ENCODE data around the gene GNAT1. TPM values are rescaled to one million over a fixed set of nuclear protein-coding genes. Genes with fewer than 3 reads are reported as not detected.

Gene GNAT1
- total and polyA plus RNA-seq, 2 of the 13 experiments (the other 11 are each of a cell fraction or from before 2014, with no cell fraction given), result 0.15 TPM; not detected in 1

- TF ChIP-seq DMTF1 (CRISPR knock-in tag; IDR thresholded peaks at IDR 0.05) (0 out of 2 replicates have a peak, but pooled peaks have one; percentile 43), NFRKB (IDR thresholded peaks at IDR 0.05) (no peak), CREBL2 (CRISPR knock-in tag; IDR thresholded peaks at IDR 0.05; ENCODE audit: borderline replicate concordance) (no peak), FOXC1 (CRISPR knock-in tag; IDR thresholded peaks at IDR 0.05; ENCODE audit: borderline replicate concordance) (peak; percentile 66; the same call in 1 of the 2 replicates), SMAD1 (CRISPR knock-in tag; IDR thresholded peaks at IDR 0.05; ENCODE audit: borderline replicate concordance, low read depth) (no peak), MTF1 (CRISPR knock-in tag; IDR thresholded peaks at IDR 0.05) (no peak), ZNF101 (CRISPR knock-in tag; IDR thresholded peaks at IDR 0.05; ENCODE audit: borderline replicate concordance, low read depth) (no peak), BHLHE40 (IDR thresholded peaks at IDR 0.05; ENCODE audit: low read length) (0 out of 2 replicates have a peak, but pooled peaks have one; percentile 9), HDAC2 (CRISPR knock-in tag; IDR thresholded peaks at IDR 0.05) (peak; percentile 85), ZMYM3 (CRISPR knock-in tag; IDR thresholded peaks at IDR 0.05) (no peak), SNAPC2 (CRISPR knock-in tag; IDR thresholded peaks at IDR 0.05) (no peak), KMT2B (CRISPR knock-in tag; IDR thresholded peaks at IDR 0.05) (no peak), TCF7L2 (IDR thresholded peaks at IDR 0.05; ENCODE audit: low read depth, low read length) (no peak), ZNF614 (CRISPR knock-in tag; IDR thresholded peaks at IDR 0.05; ENCODE audit: borderline replicate concordance) (peak; percentile 26; the same call in 1 of the 2 replicates), JUNB (CRISPR knock-in tag; IDR thresholded peaks at IDR 0.05; ENCODE audit: borderline replicate concordance) (no peak), AHDC1 (CRISPR knock-in tag; IDR thresholded peaks at IDR 0.05; ENCODE audit: borderline replicate concordance) (peak; percentile 19; the same call in 1 of the 2 replicates), MTA3 (CRISPR knock-in tag; IDR thresholded peaks at IDR 0.05) (no peak), PRPF4 (IDR thresholded peaks at IDR 0.05; ENCODE audit: low read depth, low read length, poor library complexity, severe bottlenecking) (no peak), MAZ (IDR thresholded peaks at IDR 0.05; ENCODE audit: borderline replicate concordance, low read depth, low read length) (no peak), MAZ (CRISPR knock-in tag; IDR thresholded peaks at IDR 0.05; ENCODE audit: low read depth) (peak; percentile 71; the same call in 1 of the 2 replicates), PHB2 (IDR thresholded peaks at IDR 0.05; ENCODE audit: partially characterized antibody) (no peak), ZNF431 (CRISPR knock-in tag; IDR thresholded peaks at IDR 0.05; ENCODE audit: borderline replicate concordance, low read depth) (no peak; the same call in 1 of the 2 replicates), NAIF1 (CRISPR knock-in tag; IDR thresholded peaks at IDR 0.05; ENCODE audit: borderline replicate concordance) (no peak)
These were observed 11.9 kb downstream of the GNAT1 start (continued) for GRCh38 chr3:50203113-50203808.

All from HepG2 (cell line).